HepG2 (cell line): Measurements from ENCODE around the gene PVALB. TPM values are rescaled to one million over a fixed set of nuclear protein-coding genes. Genes with fewer than 3 reads are reported as not detected.

Experiments used
- ATAC-seq: fragments of 200-7000 bp; cut with Tn5 transposase; 3 replicates; pipeline ENCODE4 v1.9.1; 2020; ENCODE audit warnings: mild to moderate bottlenecking, moderate library complexity
- BruUV-seq: library from RNA; stranded (reverse); fragments of 400-500 nt; replicated peaks from 2 replicates; lab custom pipeline; 2021; lab: Mats Ljungman, UMichigan
- CTCF ChIA-PET: fragments of 300-600 bp; formaldehyde crosslinking; extraction: SDS; loops from one replicate; lab custom pipeline; 2021; ENCODE audit warnings: low total read pairs, inconsistent platforms, low intra/inter-chr PET ratio; lab: Yijun Ruan, JAX
- POLR2A ChIA-PET: fragments of 350-600 bp; sonication (Branson Sonifier 250); formaldehyde crosslinking; loops from one replicate; lab custom pipeline; 2020; ENCODE audit warnings: antibody characterized with exemption, inconsistent platforms; lab: Yijun Ruan, JAX
- DNase-seq: peaks from one replicate; pipeline ENCODE4 v3.0.0-alpha.2; 2015; ENCODE audit warnings: low spot score
- FAIRE-seq: peaks from 3 replicates; lab custom pipeline; 2011; peaks lifted over from hg19 to GRCh38; lab: Jason Lieb, UNC
- H2AFZ ChIP-seq: one replicate; pipeline ENCODE4 v1.6.1; 2011; ENCODE audit warnings: low read length, inconsistent platforms
- H3K27ac ChIP-seq: fragments of 300-600 bp; 3 replicates; pipeline ENCODE4 v1.8.0; 2011; ENCODE audit warnings: mixed run types, mild to moderate bottlenecking, mixed read lengths, low read length, inconsistent platforms; ENCODE audit not compliant: insufficient read depth; ENCODE audit errors: extremely low read length
- H3K27me3 ChIP-seq, 2 experiments: fragments of 200-600 bp in 1 of 2; 2 replicates in 1 of 2; 3 replicates in 1 of 2; pipeline versions ENCODE4 v1.6.0 to v1.8.0; 2011; ENCODE audit warnings: low read length in 2 of 2, mild to moderate bottlenecking in 2 of 2, moderate library complexity in 2 of 2, inconsistent platforms in 1 of 2; ENCODE audit not compliant: insufficient read depth in 2 of 2, control insufficient read depth in 1 of 2
- H3K36me3 ChIP-seq, 2 experiments: fragments of 200-600 bp in 1 of 2; replicated peaks in 1 of 2; 2 replicates in 1 of 2; 3 replicates in 1 of 2; pipeline versions ENCODE4 v1.5.1 to v1.8.0; 2011; ENCODE audit warnings: low read length in 2 of 2, inconsistent platforms in 1 of 2; ENCODE audit not compliant: insufficient read depth in 2 of 2, control insufficient read depth in 1 of 2
- H3K4me1 ChIP-seq: 2 replicates; pipeline ENCODE4 v1.5.1; 2012; ENCODE audit warnings: low read length, inconsistent platforms; ENCODE audit not compliant: insufficient read depth
- H3K4me2 ChIP-seq: 2 replicates; pipeline ENCODE4 v1.6.0; 2011; ENCODE audit warnings: low read depth, low read length, inconsistent platforms
- H3K4me3 ChIP-seq, 3 experiments: fragments of 200-600 bp in 1 of 3; sonication (generic), shearing (Covaris generic) in 1 of 3; replicated peaks in 1 of 3; 2 replicates each; pipeline ENCODE4 v1.5.1; 2011 to 2016; ENCODE audit warnings: low read length in 3 of 3, inconsistent platforms in 2 of 3, low read depth in 2 of 3, mild to moderate bottlenecking in 2 of 3, control low read depth in 1 of 3, mixed read lengths in 1 of 3; ENCODE audit not compliant: insufficient read depth in 1 of 3
- H3K79me2 ChIP-seq: one replicate; pipeline ENCODE4 v1.6.1; 2011; ENCODE audit warnings: low read length, inconsistent platforms; ENCODE audit not compliant: insufficient read depth
- H3K9ac ChIP-seq: 2 replicates; pipeline ENCODE4 v1.6.0; 2011; ENCODE audit warnings: mild to moderate bottlenecking, low read depth, low read length, inconsistent platforms; ENCODE audit not compliant: insufficient read depth
- H3K9me3 ChIP-seq: 2 replicates; pipeline ENCODE4 v1.5.1; 2012; ENCODE audit warnings: mild to moderate bottlenecking, low read length
- H4K20me1 ChIP-seq: 2 replicates; pipeline ENCODE4 v1.6.0; 2011; ENCODE audit warnings: inconsistent platforms, mild to moderate bottlenecking, low read length, moderate library complexity; ENCODE audit not compliant: insufficient read depth
- ZBTB44 ChIP-seq: sonication (generic); formaldehyde crosslinking; IDR thresholded peaks from 2 replicates; pipeline ENCODE4 v1.4.0; 2020; ENCODE audit warnings: missing genetic modification reagents
- ZEB1 ChIP-seq: IDR thresholded peaks from 2 replicates; pipeline ENCODE4 v1.6.1; 2012; ENCODE audit warnings: mild to moderate bottlenecking, low read depth, inconsistent platforms; ENCODE audit not compliant: insufficient replicate concordance
- ZNF101 ChIP-seq: sonication (generic); formaldehyde crosslinking; IDR thresholded peaks from 2 replicates; pipeline ENCODE4 v1.4.0; 2020; ENCODE audit warnings: mild to moderate bottlenecking, low read depth, missing genetic modification reagents, borderline replicate concordance
- ZNF564 ChIP-seq: sonication (generic); formaldehyde crosslinking; IDR thresholded peaks from 2 replicates; pipeline ENCODE4 v1.8.1; 2023; ENCODE audit warnings: mild to moderate bottlenecking, missing genetic modification reagents
- ZNF746 ChIP-seq: sonication (generic); formaldehyde crosslinking; IDR thresholded peaks from 2 replicates; pipeline ENCODE4 v1.8.0; 2022; ENCODE audit warnings: mild to moderate bottlenecking, missing genetic modification reagents
- WGBS: methylation state at CpG from one replicate; pipeline ENCODE4 v1.1.6; 2017; ENCODE audit warnings: low lambda C conversion rate; 5-methylcytosine and 5-hydroxymethylcytosine counted together
- in situ Hi-C: cut with HindIII; loops from 2 replicates; pipeline ENCODE4 v1.10.0; 2017; ENCODE audit warnings: low pct_unique_long_range_greater_than_20kb; ENCODE audit not compliant: extremely low pct_ligation_motif_present
- intact Hi-C: fragments of 100-400 bp; cut with micrococcal nuclease; formaldehyde crosslinking; loops from one replicate; pipeline ENCODE4 v1.10.0; 2022; ENCODE audit not compliant: unreplicated experiment
- polyA plus RNA-seq, 8 experiments: library from polyadenylated mRNA; depleted of rRNA in 3 of 8; stranded (reverse) in 7 of 8; unstranded in 1 of 8; fragments of >200 nt; fragmentation: Illumina TruSeq in 4 of 8; extraction: Trizol in 4 of 8; gene quantifications; 2 replicates each; pipeline versions ENCODE4 v1.2.1 to v1.2.3, GENCODE V29; 2011 to 2016; ENCODE audit warnings: low read depth in 4 of 8, missing spikeins in 1 of 8, mixed read lengths in 1 of 8; ENCODE audit not compliant: insufficient read depth in 1 of 8
- total RNA-seq, 5 experiments: library from RNA; depleted of rRNA; stranded (reverse); fragments of >200 nt; fragmentation: Illumina TruSeq; extraction: Trizol; gene quantifications; 2 replicates each; pipeline ENCODE4 v1.2.3, GENCODE V29; 2016; ENCODE audit warnings: low read depth in 1 of 5
- TF ChIP-seq, protein P1 (sequence below): sonication (generic); formaldehyde crosslinking; IDR thresholded peaks from 2 replicates; pipeline ENCODE4 v1.4.0; 2020; ENCODE audit warnings: missing genetic modification reagents, mild to moderate bottlenecking, borderline replicate concordance
- TF ChIP-seq, protein P2 (sequence below): sonication (generic); formaldehyde crosslinking; IDR thresholded peaks from 2 replicates; pipeline ENCODE4 v1.5.1; 2020; ENCODE audit warnings: mild to moderate bottlenecking, missing genetic modification reagents, borderline replicate concordance
- TF ChIP-seq, protein P3 (sequence below): sonication (generic); formaldehyde crosslinking; IDR thresholded peaks from 2 replicates; pipeline ENCODE4 v1.4.0; 2020; ENCODE audit warnings: missing genetic modification reagents

The PVALB gene
- total and polyA plus RNA-seq, 2 of the 13 experiments (the other 11 are each of a cell fraction or from before 2014, with no cell fraction given): not detected

DNA sequence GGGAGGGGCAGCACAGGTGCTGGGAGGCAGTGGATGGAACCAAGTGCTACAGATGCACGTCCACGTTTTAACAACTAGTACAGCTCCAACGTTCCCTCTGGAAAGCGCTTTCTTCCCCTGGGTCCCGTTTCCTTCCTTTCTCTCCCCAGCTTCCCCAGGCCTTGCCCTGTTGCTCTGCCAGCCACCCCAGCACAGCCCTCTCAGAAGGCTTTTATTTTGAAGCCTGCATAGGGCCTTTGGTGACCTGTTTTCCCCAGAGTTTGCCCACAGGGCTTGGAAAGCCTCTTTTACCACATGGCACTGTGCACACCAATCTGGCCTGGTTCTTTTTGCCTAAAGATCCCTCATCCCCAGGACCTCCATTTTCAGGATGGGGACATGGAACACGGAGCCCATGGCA, 30.1 kb upstream of the PVALB start:
- no TSS peak for BruUV-seq
- no peak overlapping the region for H3K27ac ChIP-seq
- FAIRE-seq: no peak

DNA sequence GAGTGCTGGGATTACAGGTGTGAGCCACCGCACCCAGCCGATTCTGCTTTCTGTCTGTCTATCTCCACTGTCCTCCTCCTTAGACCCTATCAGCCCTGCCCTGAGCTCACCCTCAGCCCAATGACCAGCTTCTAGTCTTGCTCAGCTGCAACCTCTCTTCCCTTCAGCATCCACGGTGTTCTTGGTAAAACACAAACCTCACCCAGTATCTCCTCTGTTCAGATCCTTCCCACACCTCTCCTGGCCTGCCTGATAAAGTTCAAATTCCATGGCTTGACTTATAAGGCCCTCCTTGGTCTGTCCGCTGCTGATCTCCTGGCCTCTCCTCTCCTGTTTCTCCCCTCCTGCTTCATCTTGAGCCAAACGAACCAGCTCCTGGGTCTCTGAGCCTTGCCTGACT, 29.4 kb upstream of the PVALB start:
- CTCF ChIA-PET: interaction anchor here (1.4 kb wide), 1 partner anchor 10 kb away, joined by 3 read pairs; no protein-coding TSS in a partner anchor
- 33% methylated on average over 5 of the region's 5 CpGs for WGBS
- H2AFZ ChIP-seq: no peak overlapping the region
- peaks cover 0 to 36% of the 10 kb centered on the region in 2 experiments; a peak in 4 of 5 replicates for H3K27me3 ChIP-seq
- no TSS peak for BruUV-seq
- H3K27ac ChIP-seq: no peak overlapping the region
- FAIRE-seq (no peak), DNase-seq (no peak), ATAC-seq (no peak)
- no peaks in the 10 kb centered on the region for H3K9me3 ChIP-seq
- no peaks in the 10 kb centered on the region for H3K4me1 ChIP-seq
- in situ Hi-C loops (no loop called here), intact Hi-C loops (no loop called here)
- H3K79me2 ChIP-seq: no peaks in the 10 kb centered on the region
- H3K4me3 ChIP-seq: no peak overlapping the region
- no peak overlapping the region for H3K4me2 ChIP-seq
- H3K9ac ChIP-seq: no peak overlapping the region
- no peaks in the 10 kb centered on the region for H4K20me1 ChIP-seq
- H3K36me3 ChIP-seq: no peaks in the 10 kb centered on the region
- POLR2A ChIA-PET: no interaction called here
- TF ChIP-seq, protein P1, sequence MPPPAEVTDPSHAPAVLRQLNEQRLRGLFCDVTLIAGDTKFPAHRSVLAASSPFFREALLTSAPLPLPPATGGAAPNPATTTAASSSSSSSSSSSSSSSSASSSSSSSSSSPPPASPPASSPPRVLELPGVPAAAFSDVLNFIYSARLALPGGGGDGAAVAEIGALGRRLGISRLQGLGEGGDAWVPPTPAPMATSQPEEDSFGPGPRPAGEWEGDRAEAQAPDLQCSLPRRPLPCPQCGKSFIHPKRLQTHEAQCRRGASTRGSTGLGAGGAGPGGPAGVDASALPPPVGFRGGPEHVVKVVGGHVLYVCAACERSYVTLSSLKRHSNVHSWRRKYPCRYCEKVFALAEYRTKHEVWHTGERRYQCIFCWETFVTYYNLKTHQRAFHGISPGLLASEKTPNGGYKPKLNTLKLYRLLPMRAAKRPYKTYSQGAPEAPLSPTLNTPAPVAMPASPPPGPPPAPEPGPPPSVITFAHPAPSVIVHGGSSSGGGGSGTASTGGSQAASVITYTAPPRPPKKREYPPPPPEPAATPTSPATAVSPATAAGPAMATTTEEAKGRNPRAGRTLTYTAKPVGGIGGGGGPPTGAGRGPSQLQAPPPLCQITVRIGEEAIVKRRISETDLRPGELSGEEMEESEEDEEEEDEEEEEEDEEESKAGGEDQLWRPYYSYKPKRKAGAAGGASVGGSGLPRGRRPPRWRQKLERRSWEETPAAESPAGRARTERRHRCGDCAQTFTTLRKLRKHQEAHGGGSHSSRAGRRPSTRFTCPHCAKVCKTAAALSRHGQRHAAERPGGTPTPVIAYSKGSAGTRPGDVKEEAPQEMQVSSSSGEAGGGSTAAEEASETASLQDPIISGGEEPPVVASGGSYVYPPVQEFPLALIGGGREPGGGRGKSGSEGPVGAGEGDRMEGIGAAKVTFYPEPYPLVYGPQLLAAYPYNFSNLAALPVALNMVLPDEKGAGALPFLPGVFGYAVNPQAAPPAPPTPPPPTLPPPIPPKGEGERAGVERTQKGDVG (CRISPR knock-in tag): no peak
- TF ChIP-seq ZNF564 (no peak), ZBTB44 (CRISPR knock-in tag) (no peak), ZEB1 (no peak)

More for the DNA sequence above, 30.1 kb upstream of the PVALB start:
- CTCF ChIA-PET: interaction anchor here (1.4 kb wide), 1 partner anchor 9 kb away, joined by 3 read pairs; no protein-coding TSS in a partner anchor
- Histone ChIP-seq H2AFZ (no peak overlapping the region), H3K9ac (no peak overlapping the region), H3K36me3 (no peaks in the 10 kb centered on the region), H3K4me2 (no peak overlapping the region), H3K9me3 (no peaks in the 10 kb centered on the region), H3K27me3 (peaks cover 1 to 41% of the 10 kb centered on the region in 2 experiments; a peak in 4 of 5 replicates), H3K4me1 (no peaks in the 10 kb centered on the region), H3K79me2 (no peaks in the 10 kb centered on the region), H3K4me3 (no peak overlapping the region), H4K20me1 (no peaks in the 10 kb centered on the region)
- TF ChIP-seq, protein P2, sequence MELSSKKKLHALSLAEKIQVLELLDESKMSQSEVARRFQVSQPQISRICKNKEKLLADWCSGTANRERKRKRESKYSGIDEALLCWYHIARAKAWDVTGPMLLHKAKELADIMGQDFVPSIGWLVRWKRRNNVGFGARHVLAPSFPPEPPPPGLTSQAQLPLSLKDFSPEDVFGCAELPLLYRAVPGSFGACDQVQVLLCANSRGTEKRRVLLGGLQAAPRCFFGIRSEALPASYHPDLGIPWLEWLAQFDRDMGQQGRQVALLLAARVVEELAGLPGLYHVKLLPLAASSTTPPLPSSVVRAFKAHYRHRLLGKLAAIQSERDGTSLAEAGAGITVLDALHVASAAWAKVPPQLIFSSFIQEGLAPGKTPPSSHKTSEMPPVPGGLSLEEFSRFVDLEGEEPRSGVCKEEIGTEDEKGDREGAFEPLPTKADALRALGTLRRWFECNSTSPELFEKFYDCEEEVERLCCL (CRISPR knock-in tag): no peak
- TF ChIP-seq, protein P3, sequence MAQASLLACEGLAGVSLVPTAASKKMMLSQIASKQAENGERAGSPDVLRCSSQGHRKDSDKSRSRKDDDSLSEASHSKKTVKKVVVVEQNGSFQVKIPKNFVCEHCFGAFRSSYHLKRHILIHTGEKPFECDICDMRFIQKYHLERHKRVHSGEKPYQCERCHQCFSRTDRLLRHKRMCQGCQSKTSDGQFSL (CRISPR knock-in tag): no peak
- TF ChIP-seq ZNF746 (CRISPR knock-in tag): no peak
- TF ChIP-seq ZNF101 (CRISPR knock-in tag): no peak
- no peak for DNase-seq
- in situ Hi-C loops: no loop called here
- WGBS: 0% methylated on average over 6 of the region's 6 CpGs
- intact Hi-C loops: no loop called here
- ATAC-seq: no peak
- POLR2A ChIA-PET: no interaction called here
